H1 (cell line): ENCODE data around the gene CLDN9.
A peak's percentile ranks its signal among the peaks of the same experiment; 100 is the strongest.

Experiments
- BCL11A ChIP-seq, 2 experiments: IDR thresholded peaks; one replicate each; pipeline ENCODE4 v1.6.1; 2011; ENCODE audit warnings: low read depth in 2 of 2, low read length in 2 of 2, mild to moderate bottlenecking in 2 of 2
- CTCF ChIP-seq, 3 experiments: IDR thresholded peaks; 1 replicate in 2 of 3; 2 replicates in 1 of 3; pipeline versions ENCODE4 v1.5.1 to v1.6.1; 2011; ENCODE audit warnings: low read length in 3 of 3, mild to moderate bottlenecking in 3 of 3, inconsistent platforms in 2 of 3, low read depth in 1 of 3, moderate library complexity in 1 of 3; ENCODE audit not compliant: insufficient read depth in 1 of 3; ENCODE audit errors: control extremely low read depth in 1 of 3
- EP300 ChIP-seq, 2 experiments: IDR thresholded peaks; 1 replicate in 1 of 2; 2 replicates in 1 of 2; pipeline ENCODE4 v1.6.1; 2011 to 2012; ENCODE audit warnings: low read depth in 2 of 2, low read length in 2 of 2, mild to moderate bottlenecking in 2 of 2, borderline replicate concordance in 1 of 2, inconsistent platforms in 1 of 2, moderate library complexity in 1 of 2
- POLR2A ChIP-seq, 2 experiments: IDR thresholded peaks; 1 replicate in 1 of 2; 2 replicates in 1 of 2; pipeline ENCODE4 v1.6.1; 2011; ENCODE audit warnings: low read depth in 2 of 2, low read length in 2 of 2, mild to moderate bottlenecking in 2 of 2; ENCODE audit errors: control extremely low read depth in 1 of 2
- POLR2AphosphoS5 ChIP-seq: IDR thresholded peaks from 2 replicates; pipeline ENCODE4 v1.6.1; 2011; ENCODE audit warnings: low read depth, low read length

- TF ChIP-seq BCL11A (IDR thresholded peaks at IDR 0.05; ENCODE audit: low read depth in 2 of 2, low read length in 2 of 2) (no peak), EP300 (IDR thresholded peaks at IDR 0.05; ENCODE audit: borderline replicate concordance in 1 of 2, low read depth in 2 of 2, low read length in 2 of 2) (no peak), CTCF (IDR thresholded peaks at IDR 0.05; ENCODE audit: control extremely low read depth in 1 of 3, insufficient read depth in 1 of 3, low read depth in 1 of 3, low read length in 3 of 3) (peak in 1 of 3 experiments; percentile 3; a peak in 1 of 4 replicates), POLR2A (IDR thresholded peaks at IDR 0.05; ENCODE audit: control extremely low read depth in 1 of 2, low read depth in 2 of 2, low read length in 2 of 2) (peak; percentile 19 to 68; a peak in 2 of 3 replicates), POLR2AphosphoS5 (no peak; the same call in none of the 2 replicates)
Observed at GRCh38 chr16:3020247-3020603, 7.5 kb downstream of the CLDN9 start, which contains the start of gene TNFRSF12A.
